HepG2 (cell line): ENCODE measurements around the gene FGGY. TPM values are rescaled to one million over a fixed set of nuclear protein-coding genes. Genes with fewer than 3 reads are reported as not detected.

Experiments used
- ATAC-seq: fragments of 200-7000 bp; cut with Tn5 transposase; 3 replicates; pipeline ENCODE4 v1.9.1; 2020; ENCODE audit warnings: mild to moderate bottlenecking, moderate library complexity
- BruUV-seq: library from RNA; stranded (reverse); fragments of 400-500 nt; replicated peaks from 2 replicates; lab custom pipeline; 2021; lab: Mats Ljungman, UMichigan
- CTCF ChIA-PET: fragments of 300-600 bp; formaldehyde crosslinking; extraction: SDS; loops from one replicate; lab custom pipeline; 2021; ENCODE audit warnings: low total read pairs, inconsistent platforms, low intra/inter-chr PET ratio; lab: Yijun Ruan, JAX
- POLR2A ChIA-PET: fragments of 350-600 bp; sonication (Branson Sonifier 250); formaldehyde crosslinking; loops from one replicate; lab custom pipeline; 2020; ENCODE audit warnings: antibody characterized with exemption, inconsistent platforms; lab: Yijun Ruan, JAX
- DNase-seq: peaks from one replicate; pipeline ENCODE4 v3.0.0-alpha.2; 2015; ENCODE audit warnings: low spot score
- FAIRE-seq: peaks from 3 replicates; lab custom pipeline; 2011; peaks lifted over from hg19 to GRCh38; lab: Jason Lieb, UNC
- H2AFZ ChIP-seq: one replicate; pipeline ENCODE4 v1.6.1; 2011; ENCODE audit warnings: low read length, inconsistent platforms
- H3K27ac ChIP-seq: fragments of 300-600 bp; 3 replicates; pipeline ENCODE4 v1.8.0; 2011; ENCODE audit warnings: mixed run types, mild to moderate bottlenecking, mixed read lengths, low read length, inconsistent platforms; ENCODE audit not compliant: insufficient read depth; ENCODE audit errors: extremely low read length
- H3K27me3 ChIP-seq, 2 experiments: fragments of 200-600 bp in 1 of 2; 2 replicates in 1 of 2; 3 replicates in 1 of 2; pipeline versions ENCODE4 v1.6.0 to v1.8.0; 2011; ENCODE audit warnings: low read length in 2 of 2, mild to moderate bottlenecking in 2 of 2, moderate library complexity in 2 of 2, inconsistent platforms in 1 of 2; ENCODE audit not compliant: insufficient read depth in 2 of 2, control insufficient read depth in 1 of 2
- H3K36me3 ChIP-seq, 2 experiments: fragments of 200-600 bp in 1 of 2; replicated peaks in 1 of 2; 2 replicates in 1 of 2; 3 replicates in 1 of 2; pipeline versions ENCODE4 v1.5.1 to v1.8.0; 2011; ENCODE audit warnings: low read length in 2 of 2, inconsistent platforms in 1 of 2; ENCODE audit not compliant: insufficient read depth in 2 of 2, control insufficient read depth in 1 of 2
- H3K4me1 ChIP-seq: 2 replicates; pipeline ENCODE4 v1.5.1; 2012; ENCODE audit warnings: low read length, inconsistent platforms; ENCODE audit not compliant: insufficient read depth
- H3K4me2 ChIP-seq: 2 replicates; pipeline ENCODE4 v1.6.0; 2011; ENCODE audit warnings: low read depth, low read length, inconsistent platforms
- H3K4me3 ChIP-seq, 3 experiments: fragments of 200-600 bp in 1 of 3; sonication (generic), shearing (Covaris generic) in 1 of 3; replicated peaks in 1 of 3; 2 replicates each; pipeline ENCODE4 v1.5.1; 2011 to 2016; ENCODE audit warnings: low read length in 3 of 3, inconsistent platforms in 2 of 3, low read depth in 2 of 3, mild to moderate bottlenecking in 2 of 3, control low read depth in 1 of 3, mixed read lengths in 1 of 3; ENCODE audit not compliant: insufficient read depth in 1 of 3
- H3K79me2 ChIP-seq: one replicate; pipeline ENCODE4 v1.6.1; 2011; ENCODE audit warnings: low read length, inconsistent platforms; ENCODE audit not compliant: insufficient read depth
- H3K9ac ChIP-seq: 2 replicates; pipeline ENCODE4 v1.6.0; 2011; ENCODE audit warnings: mild to moderate bottlenecking, low read depth, low read length, inconsistent platforms; ENCODE audit not compliant: insufficient read depth
- H3K9me3 ChIP-seq: 2 replicates; pipeline ENCODE4 v1.5.1; 2012; ENCODE audit warnings: mild to moderate bottlenecking, low read length
- H4K20me1 ChIP-seq: 2 replicates; pipeline ENCODE4 v1.6.0; 2011; ENCODE audit warnings: inconsistent platforms, mild to moderate bottlenecking, low read length, moderate library complexity; ENCODE audit not compliant: insufficient read depth
- MAFG ChIP-seq: sonication (generic); formaldehyde crosslinking; IDR thresholded peaks from 2 replicates; pipeline ENCODE4 v1.5.1; 2020; ENCODE audit warnings: mild to moderate bottlenecking, missing genetic modification reagents
- MTF1 ChIP-seq: sonication (generic); formaldehyde crosslinking; IDR thresholded peaks from 2 replicates; pipeline ENCODE4 v1.5.0; 2020; ENCODE audit warnings: missing genetic modification reagents
- MXD3 ChIP-seq: IDR thresholded peaks from 2 replicates; pipeline ENCODE4 v1.6.1; 2016; ENCODE audit warnings: mild to moderate bottlenecking, missing biosample characterization, missing genetic modification reagents
- NFE2L2 ChIP-seq: fragments of 150-350 bp; IDR thresholded peaks from 2 replicates; pipeline ENCODE4 v1.6.1; 2014; ENCODE audit warnings: low read length
- POLR2AphosphoS2 ChIP-seq: IDR thresholded peaks from 2 replicates; pipeline ENCODE4 v1.6.1; 2011; ENCODE audit warnings: low read depth, low read length, improper control_type of control experiment
- ZBED4 ChIP-seq: sonication (generic); formaldehyde crosslinking; IDR thresholded peaks from 2 replicates; pipeline ENCODE4 v1.4.0; 2020; ENCODE audit warnings: missing genetic modification reagents, borderline replicate concordance
- ZNF33B ChIP-seq: sonication (generic); formaldehyde crosslinking; IDR thresholded peaks from 2 replicates; pipeline ENCODE4 v1.5.1; 2020; ENCODE audit warnings: mild to moderate bottlenecking, missing genetic modification reagents
- ZNF574 ChIP-seq: sonication (generic); formaldehyde crosslinking; IDR thresholded peaks from 2 replicates; pipeline ENCODE4 v1.4.0; 2020; ENCODE audit warnings: missing genetic modification reagents
- WGBS: methylation state at CpG from one replicate; pipeline ENCODE4 v1.1.6; 2017; ENCODE audit warnings: low lambda C conversion rate; 5-methylcytosine and 5-hydroxymethylcytosine counted together
- in situ Hi-C: cut with HindIII; loops from 2 replicates; pipeline ENCODE4 v1.10.0; 2017; ENCODE audit warnings: low pct_unique_long_range_greater_than_20kb; ENCODE audit not compliant: extremely low pct_ligation_motif_present
- intact Hi-C: fragments of 100-400 bp; cut with micrococcal nuclease; formaldehyde crosslinking; loops from one replicate; pipeline ENCODE4 v1.10.0; 2022; ENCODE audit not compliant: unreplicated experiment
- polyA plus RNA-seq, 8 experiments: library from polyadenylated mRNA; depleted of rRNA in 3 of 8; stranded (reverse) in 7 of 8; unstranded in 1 of 8; fragments of >200 nt; fragmentation: Illumina TruSeq in 4 of 8; extraction: Trizol in 4 of 8; gene quantifications; 2 replicates each; pipeline versions ENCODE4 v1.2.1 to v1.2.3, GENCODE V29; 2011 to 2016; ENCODE audit warnings: low read depth in 4 of 8, missing spikeins in 1 of 8, mixed read lengths in 1 of 8; ENCODE audit not compliant: insufficient read depth in 1 of 8
- total RNA-seq, 5 experiments: library from RNA; depleted of rRNA; stranded (reverse); fragments of >200 nt; fragmentation: Illumina TruSeq; extraction: Trizol; gene quantifications; 2 replicates each; pipeline ENCODE4 v1.2.3, GENCODE V29; 2016; ENCODE audit warnings: low read depth in 1 of 5
- TF ChIP-seq, protein P1 (sequence below): sonication (generic); formaldehyde crosslinking; IDR thresholded peaks from 2 replicates; pipeline ENCODE4 v1.4.0; 2020; ENCODE audit warnings: mild to moderate bottlenecking, missing genetic modification reagents
- TF ChIP-seq, protein P2 (sequence below): sonication (generic); formaldehyde crosslinking; IDR thresholded peaks from 2 replicates; pipeline ENCODE4 v1.9.0; 2022; ENCODE audit warnings: missing genetic modification reagents, mild to moderate bottlenecking, borderline replicate concordance

FGGY gene
- total and polyA plus RNA-seq, 2 of the 13 experiments (the other 11 are each of a cell fraction or from before 2014, with no cell fraction given), result 15.7 to 27.5 TPM

DNA sequence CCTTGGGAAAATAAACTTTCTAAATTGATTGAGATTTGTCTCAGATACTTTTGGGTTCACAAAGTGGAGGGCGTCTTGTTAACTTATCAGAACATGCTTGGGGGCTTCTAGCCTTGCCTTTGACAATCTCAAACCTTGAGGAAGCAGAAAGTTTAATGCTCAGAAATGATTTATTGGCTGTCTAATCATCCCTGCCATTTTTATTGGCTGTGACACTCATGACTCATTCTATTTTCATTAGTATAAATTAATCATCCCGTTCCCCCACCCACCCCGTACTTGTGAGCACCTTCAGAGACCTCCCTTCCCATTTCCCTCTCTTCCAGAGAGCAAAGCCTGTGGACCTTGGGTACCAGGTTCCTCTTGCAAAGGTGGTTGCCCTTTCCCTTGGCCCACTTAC is 87.1 kb downstream of the FGGY start:
- WGBS, result 93% methylated on average over 3 of the region's 3 CpGs
- intact Hi-C loops, result no loop called here
- no peak for ATAC-seq
- no peak for TF ChIP-seq POLR2AphosphoS2
- TF ChIP-seq ZNF33B (CRISPR knock-in tag), result no peak
- TF ChIP-seq, protein P1, sequence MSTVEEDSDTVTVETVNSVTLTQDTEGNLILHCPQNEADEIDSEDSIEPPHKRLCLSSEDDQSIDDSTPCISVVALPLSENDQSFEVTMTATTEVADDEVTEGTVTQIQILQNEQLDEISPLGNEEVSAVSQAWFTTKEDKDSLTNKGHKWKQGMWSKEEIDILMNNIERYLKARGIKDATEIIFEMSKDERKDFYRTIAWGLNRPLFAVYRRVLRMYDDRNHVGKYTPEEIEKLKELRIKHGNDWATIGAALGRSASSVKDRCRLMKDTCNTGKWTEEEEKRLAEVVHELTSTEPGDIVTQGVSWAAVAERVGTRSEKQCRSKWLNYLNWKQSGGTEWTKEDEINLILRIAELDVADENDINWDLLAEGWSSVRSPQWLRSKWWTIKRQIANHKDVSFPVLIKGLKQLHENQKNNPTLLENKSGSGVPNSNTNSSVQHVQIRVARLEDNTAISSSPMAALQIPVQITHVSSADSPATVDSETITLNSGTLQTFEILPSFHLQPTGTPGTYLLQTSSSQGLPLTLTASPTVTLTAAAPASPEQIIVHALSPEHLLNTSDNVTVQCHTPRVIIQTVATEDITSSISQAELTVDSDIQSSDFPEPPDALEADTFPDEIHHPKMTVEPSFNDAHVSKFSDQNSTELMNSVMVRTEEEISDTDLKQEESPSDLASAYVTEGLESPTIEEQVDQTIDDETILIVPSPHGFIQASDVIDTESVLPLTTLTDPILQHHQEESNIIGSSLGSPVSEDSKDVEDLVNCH, result no peak
- TF ChIP-seq MAFG (CRISPR knock-in tag), result no peak
- TF ChIP-seq, protein P2, sequence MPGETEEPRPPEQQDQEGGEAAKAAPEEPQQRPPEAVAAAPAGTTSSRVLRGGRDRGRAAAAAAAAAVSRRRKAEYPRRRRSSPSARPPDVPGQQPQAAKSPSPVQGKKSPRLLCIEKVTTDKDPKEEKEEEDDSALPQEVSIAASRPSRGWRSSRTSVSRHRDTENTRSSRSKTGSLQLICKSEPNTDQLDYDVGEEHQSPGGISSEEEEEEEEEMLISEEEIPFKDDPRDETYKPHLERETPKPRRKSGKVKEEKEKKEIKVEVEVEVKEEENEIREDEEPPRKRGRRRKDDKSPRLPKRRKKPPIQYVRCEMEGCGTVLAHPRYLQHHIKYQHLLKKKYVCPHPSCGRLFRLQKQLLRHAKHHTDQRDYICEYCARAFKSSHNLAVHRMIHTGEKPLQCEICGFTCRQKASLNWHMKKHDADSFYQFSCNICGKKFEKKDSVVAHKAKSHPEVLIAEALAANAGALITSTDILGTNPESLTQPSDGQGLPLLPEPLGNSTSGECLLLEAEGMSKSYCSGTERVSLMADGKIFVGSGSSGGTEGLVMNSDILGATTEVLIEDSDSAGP (CRISPR knock-in tag), result no peak
- TF ChIP-seq ZNF574 (CRISPR knock-in tag), result no peak
- no peak for TF ChIP-seq MXD3
- TF ChIP-seq NFE2L2, result no peak
- TF ChIP-seq MTF1 (CRISPR knock-in tag), result no peak
- no peak for TF ChIP-seq ZBED4 (CRISPR knock-in tag)

More for the DNA sequence above, 87.1 kb downstream of the FGGY start:
- no peaks in the 10 kb centered on the region for H4K20me1 ChIP-seq
- H3K27ac ChIP-seq, result no peak overlapping the region
- no peak overlapping the region for H3K4me3 ChIP-seq
- no peaks in the 10 kb centered on the region for H3K9me3 ChIP-seq
- no peaks in the 10 kb centered on the region for H3K36me3 ChIP-seq
- BruUV-seq, result no TSS peak
- in situ Hi-C loops, result no loop called here
- H3K4me1 ChIP-seq, result no peaks in the 10 kb centered on the region
- H2AFZ ChIP-seq, result no peak overlapping the region
- no peak overlapping the region for H3K9ac ChIP-seq
- no peaks in the 10 kb centered on the region for H3K27me3 ChIP-seq
- H3K4me2 ChIP-seq, result no peak overlapping the region
- no peaks in the 10 kb centered on the region for H3K79me2 ChIP-seq
- ChIA-PET POLR2A (no interaction called here), CTCF (no interaction called here)
- no peak for FAIRE-seq
- DNase-seq, result no peak
